Left kidney (tissue), 8 donors: ENCODE measurements around the gene ART3. TPM values are rescaled to one million over a fixed set of nuclear protein-coding genes. Genes with fewer than 3 reads are reported as not detected.
"Not testable (repeated sequence)": the region's sequence is repeated elsewhere in the genome, so short reads cannot be mapped to it uniquely, and the experiment has no call there.

Experiments
- DNase-seq: peaks from one replicate; pipeline ENCODE4 v3.0.0-alpha.2; 2013
- long read RNA-seq, 8 donors: transcript quantifications; one replicate each; lab custom pipeline, GENCODE V29; 2026
- polyA plus RNA-seq: library from polyadenylated mRNA; unstranded; fragments of 120-200 nt; gene quantifications from one replicate; pipeline ENCODE4 v1.2.1, GENCODE V29; 2013; ENCODE audit not compliant: insufficient read length

Gene ART3, protein sequence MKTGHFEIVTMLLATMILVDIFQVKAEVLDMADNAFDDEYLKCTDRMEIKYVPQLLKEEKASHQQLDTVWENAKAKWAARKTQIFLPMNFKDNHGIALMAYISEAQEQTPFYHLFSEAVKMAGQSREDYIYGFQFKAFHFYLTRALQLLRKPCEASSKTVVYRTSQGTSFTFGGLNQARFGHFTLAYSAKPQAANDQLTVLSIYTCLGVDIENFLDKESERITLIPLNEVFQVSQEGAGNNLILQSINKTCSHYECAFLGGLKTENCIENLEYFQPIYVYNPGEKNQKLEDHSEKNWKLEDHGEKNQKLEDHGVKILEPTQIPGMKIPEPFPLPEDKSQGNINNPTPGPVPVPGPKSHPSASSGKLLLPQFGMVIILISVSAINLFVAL
- 0.42 TPM for polyA plus RNA-seq
- long read RNA-seq, donor 1 = 0 reads
- long read RNA-seq, donor 2 = 0 reads
- long read RNA-seq, donor 3, partial matches to known transcripts = 35 of 35 reads
- long read RNA-seq, donor 3, other reads (novel, unspliced or antisense) = 0 of 35 reads
- long read RNA-seq, donor 4 = 0 reads
- long read RNA-seq, donor 5, partial matches to known transcripts = 73 of 73 reads
- long read RNA-seq, donor 5, other reads (novel, unspliced or antisense) = 0 of 73 reads
- long read RNA-seq, donor 6 = 0 reads
- long read RNA-seq, donor 7 = 0 reads
- long read RNA-seq, donor 8, partial matches to known transcripts = 0 of 6 reads
- long read RNA-seq, donor 8, other reads (novel, unspliced or antisense) = 6 of 6 reads

DNA sequence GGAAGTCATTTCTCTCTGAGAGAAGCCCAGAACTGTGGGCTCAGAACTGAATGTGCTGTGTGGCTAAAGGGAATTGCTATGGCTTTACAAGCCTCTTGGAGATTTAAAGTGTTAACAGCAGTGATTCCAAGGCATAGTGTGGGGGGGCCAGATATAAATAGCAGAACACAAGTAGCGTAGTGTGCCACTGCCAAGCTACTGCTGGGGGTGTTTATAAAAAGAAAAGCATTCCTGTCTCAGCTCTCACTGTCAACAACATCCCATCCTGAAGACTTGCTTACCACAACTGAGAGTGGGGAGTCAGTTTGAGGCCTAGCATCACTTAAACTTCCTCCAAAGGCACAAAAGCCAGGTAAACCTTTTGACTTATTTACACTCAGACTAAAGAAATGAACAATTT is at the start of gene ART3:
Gene ART3, plus strand, starts transcription at position 242 of the 400 bp plus-strand sequence. CDS start 1,181 bp downstream, outside the sequence.
- no peak for DNase-seq

DNA sequence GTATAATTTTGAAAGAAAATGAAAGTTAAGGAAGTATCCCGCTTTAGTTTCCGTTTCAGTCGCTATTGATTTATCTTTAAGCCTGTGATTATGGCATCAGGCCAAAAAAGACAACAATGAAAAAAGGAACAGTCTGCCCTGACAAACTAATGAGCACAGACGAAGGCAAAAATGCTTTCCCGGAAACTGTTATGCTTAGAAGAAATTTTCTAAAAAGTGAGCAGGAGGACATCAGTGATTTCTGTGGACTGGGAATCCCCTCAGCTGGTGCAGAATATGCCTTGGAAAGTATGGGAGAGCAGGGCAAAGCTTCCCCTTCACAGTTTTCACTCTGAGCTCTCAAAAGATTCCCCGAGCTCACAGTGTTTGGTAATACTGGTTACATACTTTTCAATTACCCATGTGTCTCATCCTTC is 46.2 kb upstream of the ART3 start:
- peak; percentile 36 for DNase-seq

DNA sequence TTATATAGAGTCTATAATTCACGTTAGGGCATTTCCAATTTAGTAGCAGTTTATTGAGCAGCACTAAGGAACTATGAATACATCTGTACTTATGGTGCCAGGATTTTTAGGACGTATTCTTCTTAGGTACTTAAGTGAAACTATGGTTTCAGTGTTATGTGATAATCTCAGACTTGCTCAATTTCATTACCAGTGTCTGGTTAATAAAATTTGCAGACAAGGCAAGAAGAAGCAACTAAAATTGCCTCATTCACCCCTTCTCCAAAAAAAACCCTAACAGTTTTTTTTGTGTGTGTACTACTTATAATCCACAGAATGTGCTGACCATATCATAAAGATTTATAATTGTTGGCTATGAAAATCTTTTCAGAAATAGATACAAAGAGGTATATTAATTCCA is 45.2 kb upstream of the ART3 start:
- no peak for DNase-seq

DNA sequence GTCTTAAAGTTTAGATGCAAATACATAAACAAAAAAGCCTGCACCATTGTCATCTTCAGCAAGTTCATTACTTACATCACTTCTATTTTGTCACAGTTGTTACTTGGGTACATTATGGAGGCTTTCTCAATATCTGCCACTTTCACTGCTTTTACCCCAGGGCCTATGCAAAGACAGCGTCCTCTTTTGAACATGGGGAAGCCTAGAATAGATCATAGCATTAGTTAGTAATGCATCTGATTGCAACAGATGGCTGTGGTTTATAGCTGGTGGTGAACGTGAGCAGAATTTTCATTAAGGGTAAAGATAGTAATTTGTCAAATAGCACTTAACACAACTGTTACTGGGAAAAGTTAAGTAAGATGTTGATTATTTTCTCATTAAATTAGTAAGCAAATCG is 39.4 kb upstream of the ART3 start:
- DNase-seq = no peak

DNA sequence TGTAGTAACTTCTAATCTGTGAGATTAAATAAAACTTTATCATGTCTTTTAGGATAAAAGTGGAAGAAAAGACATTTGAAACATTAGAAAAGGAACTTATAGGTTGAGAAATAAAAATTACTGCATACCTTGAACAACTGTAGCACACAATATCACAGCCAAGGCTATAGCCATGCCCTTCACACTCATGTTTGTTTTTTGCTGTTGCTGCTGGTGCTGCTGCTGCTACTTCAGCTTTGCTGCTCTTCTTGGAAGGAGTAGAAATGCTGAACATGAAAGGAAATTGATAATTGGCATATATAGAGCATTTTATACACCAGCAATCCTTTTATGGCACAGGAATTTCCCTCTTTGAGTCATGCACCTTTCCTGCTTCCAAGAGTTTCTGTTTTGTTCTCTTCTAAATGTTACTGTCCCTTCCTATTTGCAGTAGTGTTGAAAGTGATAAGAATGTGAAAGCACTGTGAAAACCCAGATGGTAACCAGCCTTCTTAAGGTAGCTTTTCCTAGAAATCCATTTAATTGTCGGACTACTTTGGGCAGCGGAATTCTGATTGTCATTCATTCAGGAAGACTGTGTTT is 38.6 kb upstream of the ART3 start, which contains the start of gene CXCL11:
Gene CXCL11, minus strand, starts transcription at position 272 of the 582 bp plus-strand sequence. Its CDS starts 83 bp downstream, at position 189.
- DNase-seq = no peak

DNA sequence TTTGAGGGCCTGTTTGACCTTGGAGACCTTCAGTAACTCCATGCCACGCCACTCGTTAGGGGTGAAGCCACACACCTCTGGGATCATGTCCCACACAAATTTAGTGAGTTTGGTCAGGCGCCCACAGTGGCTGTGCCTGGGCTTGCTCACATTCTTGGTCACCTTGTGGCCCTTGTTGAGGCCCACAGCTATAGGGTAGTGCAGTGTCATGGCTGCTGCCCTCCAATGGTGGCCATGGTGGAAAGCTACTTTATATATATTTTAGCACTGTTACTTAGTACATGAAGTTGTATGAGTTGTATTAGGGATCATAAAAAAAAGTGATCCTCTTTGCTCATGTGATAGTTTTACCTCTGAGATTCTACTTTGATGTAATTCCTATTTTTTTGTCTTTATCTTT is 37.7 kb upstream of the ART3 start:
- DNase-seq = no peak

DNA sequence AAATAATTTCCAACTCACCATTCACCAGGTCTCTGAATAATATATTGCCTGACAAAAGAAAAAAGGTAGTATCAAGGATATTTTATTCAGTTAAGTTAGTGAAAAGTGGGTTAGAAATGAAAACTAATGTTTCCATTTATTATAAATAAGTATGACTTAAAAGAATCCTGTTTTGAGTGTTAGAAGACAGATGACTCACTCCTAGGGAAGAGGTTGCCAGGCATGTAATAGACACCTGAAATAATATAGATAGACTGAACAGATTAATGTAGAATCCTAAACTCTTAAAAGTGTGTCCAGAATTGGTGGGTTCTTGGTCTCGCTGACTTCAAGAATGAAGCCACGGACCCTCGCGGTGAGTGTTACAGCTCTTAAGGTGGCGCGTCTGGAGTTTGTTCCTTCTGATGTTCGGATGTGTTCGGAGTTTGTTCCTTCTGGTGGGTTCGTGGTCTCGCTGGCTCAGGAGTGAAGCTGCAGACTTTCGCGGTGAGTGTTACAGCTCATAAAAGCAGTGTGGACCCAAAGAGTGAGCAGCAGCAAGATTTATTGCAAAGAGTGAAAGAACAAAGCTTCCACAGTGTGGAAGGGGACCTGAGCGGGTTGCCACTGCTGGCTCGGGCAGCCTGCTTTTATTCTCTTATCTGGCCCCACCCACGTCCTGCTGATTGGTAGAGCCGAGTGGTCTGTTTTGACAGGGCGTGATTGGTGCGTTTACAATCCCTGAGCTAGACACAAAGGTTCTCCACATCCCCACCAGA is 32.1 kb upstream of the ART3 start:
- DNase-seq = not testable (repeated sequence)

DNA sequence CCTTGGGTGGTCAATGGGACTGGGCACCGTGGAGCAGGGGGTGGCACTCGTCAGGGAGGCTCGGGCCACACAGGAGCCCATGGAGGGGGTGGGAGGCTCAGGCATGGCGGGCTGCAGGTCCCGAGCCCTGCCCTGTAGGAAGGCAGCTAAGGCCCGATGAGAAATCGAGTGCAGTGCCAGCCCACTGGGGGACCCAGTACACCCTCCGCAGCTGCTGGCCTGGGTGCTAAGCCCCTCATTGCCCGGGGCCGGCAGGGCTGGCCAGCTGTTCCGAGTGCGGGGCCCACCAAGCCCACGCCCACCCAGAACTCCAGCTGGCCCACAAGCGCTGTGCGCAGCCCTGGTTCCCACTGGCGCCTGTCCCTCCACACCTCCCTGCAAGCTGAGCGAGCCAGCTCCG is 31.2 kb upstream of the ART3 start:
- DNase-seq = not testable (repeated sequence)

DNA sequence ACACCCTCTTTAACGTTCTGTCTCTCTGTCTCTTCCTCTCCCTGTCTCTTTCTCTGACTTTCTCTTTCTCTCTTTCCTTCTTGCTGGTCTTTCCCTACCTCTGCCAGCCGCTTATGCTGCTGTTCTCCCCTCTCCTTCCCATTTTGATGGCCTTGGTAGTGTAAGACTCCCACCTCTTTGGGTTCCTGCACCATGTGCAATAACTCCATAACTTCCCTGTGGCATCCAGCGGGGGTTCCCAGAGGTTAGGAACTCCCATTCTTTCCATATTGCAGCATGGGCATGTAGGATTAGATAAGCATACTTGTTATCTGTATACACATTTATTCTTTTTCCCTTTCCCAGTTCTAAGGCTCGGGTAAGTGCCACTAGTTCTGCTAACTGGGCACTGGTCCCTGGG is 29.8 kb upstream of the ART3 start:
- DNase-seq = not testable (repeated sequence)

DNA sequence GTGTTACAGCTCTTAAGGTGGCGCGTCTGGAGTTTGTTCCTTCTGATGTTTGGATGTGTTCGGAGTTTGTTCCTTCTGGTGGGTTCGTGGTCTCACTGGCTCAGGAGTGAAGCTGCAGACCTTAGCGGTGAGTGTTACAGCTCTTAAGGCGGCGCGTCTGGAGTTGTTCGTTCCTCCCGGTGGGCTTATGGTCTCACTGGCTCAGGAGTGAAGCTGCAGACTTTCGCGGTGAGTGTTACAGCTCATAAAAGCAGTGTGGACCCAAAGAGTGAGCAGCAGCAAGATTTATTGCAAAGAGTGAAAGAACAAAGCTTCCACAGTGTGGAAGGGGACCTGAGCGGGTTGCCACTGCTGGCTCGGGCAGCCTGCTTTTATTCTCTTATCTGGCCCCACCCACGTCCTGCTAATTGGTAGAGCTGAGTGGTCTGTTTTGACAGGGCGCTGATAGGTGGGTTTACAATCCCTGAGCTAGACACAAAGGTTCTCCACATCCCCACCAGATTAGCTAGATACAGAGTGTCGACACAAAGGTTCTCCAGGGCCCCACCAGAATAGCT is 24.6 kb upstream of the ART3 start:
- DNase-seq = not testable (repeated sequence)

DNA sequence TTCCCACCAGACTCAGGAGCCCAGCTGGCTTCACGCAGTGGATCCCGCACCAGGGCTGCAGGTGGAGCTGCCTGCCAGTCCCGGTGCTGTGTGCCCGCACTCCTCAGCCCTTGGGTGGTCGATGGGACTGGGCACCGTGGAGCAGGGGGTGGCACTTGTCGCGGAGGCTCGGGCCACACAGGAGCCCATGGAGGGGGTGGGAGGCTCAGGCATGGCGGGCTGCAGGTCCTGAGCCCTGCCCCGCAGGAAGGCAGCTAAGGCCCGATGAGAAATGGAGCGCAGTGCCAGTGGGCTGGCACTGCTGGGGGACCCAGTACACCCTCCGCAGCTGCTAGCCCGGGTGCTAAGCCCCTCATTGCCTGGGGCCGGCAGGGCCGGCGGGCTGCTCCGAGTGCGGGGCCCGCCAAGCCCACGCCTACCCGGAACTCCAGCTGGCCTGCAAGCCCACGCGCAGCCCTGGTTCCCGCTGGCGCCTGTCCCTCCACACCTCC is 23.9 kb upstream of the ART3 start:
- DNase-seq = not testable (repeated sequence)

DNA sequence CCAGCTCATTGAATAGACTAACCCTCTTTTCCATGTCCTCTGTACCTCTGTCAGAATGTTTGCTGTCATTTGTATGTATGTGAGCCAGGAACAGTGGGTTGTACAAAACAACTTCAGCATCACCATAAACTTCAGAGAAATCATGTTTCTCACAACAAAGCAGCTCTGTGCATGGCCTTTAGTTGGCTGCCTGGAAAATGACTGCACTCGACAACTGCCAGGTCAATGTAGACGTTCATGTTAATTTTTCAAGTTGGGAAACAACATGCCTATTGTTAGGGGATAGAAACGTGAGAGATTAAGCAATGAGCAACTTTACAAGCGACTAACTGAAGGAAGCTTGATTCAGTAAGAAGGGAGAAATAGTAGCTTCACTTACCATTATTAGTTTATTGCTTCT is 20.8 kb upstream of the ART3 start:
- DNase-seq = no peak

DNA sequence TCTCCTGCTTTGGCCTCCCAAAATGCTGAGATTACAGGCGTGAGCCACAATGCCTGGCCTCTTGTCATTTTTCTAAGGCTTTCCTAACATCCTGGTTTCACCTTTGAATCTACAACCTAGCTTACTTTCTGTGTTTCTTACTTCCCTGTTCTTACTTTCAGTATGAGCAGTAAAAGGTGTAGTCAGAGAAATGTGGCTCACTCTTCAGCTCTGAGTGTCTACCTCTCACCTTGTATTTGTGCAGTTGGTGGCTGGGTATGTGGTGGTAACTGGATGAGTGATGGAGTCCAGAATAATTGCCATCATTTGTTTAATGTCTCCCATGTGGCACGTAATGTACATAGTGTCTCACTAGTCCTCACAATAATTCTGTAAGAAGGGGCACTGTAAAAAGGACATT is 19.5 kb upstream of the ART3 start:
- DNase-seq = no peak

DNA sequence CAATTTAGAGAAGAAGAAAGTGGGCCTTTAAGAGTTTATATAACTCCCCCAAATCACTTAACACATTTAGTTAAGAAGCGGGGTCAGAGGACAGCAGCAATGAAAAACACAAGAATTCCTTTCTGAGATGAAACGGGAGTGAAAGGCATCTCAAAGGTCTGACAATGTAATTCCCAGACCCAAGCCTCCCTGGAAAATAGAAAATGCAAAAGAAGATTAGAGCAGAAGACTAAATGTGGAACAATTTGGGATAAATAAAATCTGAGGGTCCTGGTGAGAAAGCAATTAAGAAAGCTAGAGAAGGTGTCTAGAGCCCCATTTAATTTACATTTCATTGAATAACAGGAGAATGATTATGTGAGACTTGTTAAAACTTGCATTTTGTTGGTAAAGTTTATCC is 19.1 kb upstream of the ART3 start:
- no peak for DNase-seq

DNA sequence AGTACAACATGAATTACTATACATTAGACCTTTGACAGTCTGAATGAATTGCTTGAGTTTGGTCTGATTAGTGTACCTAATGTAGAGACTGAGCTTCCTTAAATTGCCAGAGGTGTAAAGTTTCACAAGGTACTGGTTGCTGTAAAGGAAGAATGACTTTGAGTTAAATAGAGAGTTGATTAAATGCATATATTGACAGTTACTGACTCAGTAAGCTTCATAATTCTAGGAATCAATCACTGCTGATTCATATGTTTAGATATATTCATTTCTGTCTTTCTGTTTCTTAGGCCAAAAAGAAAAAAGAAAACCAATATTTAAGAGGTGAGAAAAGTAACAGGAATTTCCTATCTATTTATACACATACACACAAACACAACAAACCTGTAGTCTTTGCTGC is 16.2 kb upstream of the ART3 start:
- no peak for DNase-seq

DNA sequence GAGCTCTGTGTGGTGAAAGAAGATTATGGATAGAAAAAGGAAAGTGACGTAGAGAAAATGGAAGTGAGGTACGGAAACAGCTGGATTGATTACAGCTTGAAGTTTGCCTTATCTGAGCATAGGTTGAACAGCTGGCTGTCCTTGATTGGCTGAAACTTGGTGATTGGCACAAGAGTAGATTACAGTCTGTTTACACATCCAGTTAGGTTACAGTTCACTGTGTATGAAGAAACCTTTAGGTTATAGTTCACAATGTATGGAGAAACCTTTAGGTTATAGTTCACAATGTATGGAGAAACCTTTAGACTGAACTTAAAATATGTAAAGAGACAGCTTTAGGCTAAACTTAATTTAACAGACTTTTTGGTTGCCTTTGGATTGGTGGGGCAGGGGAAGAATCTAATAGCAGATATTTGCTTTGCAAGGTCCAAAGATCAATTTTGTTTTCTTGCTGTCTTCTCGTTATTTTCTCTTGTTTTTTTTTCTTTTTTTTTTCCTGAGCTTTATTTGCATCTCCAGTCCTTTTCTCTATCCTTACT is 15.6 kb upstream of the ART3 start:
- DNase-seq = no peak

DNA sequence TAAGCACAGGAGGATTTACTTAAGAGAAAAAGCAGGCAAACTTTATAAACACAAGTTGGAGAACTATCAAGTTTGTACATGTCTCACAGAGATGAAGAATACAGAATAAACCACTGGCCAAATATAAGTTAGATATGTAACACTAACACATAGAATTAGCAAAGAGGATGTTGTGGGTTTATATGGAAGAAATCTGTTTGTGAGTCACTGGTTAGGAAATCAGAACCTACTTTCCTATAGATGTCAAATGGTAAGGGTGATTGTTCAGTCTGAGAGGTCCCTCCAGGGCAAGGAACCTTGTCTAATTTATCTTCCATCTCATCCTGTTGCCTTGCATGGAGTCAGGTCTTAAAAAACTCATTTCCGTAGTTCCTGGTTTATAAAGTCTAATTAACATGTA is 14.8 kb upstream of the ART3 start:
- DNase-seq = no peak

DNA sequence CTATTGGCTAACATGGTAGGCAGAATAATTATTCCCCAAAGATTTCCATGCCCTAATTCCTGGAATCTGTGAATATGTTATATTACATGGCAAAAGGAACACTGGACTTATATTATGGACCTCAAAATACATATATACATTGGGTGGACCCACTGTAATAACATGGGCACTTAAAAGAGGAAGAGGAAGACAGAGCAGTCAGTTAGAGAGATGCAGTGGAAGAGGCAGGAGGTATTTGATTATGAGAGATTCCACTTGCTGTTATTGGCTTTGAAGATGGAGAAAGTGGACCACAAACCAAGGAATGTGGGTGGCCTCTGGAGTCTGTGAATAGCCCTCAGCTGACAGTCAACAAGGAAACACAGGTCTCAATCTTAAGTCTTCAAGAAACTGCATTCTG is 14.0 kb upstream of the ART3 start:
- DNase-seq = no peak

DNA sequence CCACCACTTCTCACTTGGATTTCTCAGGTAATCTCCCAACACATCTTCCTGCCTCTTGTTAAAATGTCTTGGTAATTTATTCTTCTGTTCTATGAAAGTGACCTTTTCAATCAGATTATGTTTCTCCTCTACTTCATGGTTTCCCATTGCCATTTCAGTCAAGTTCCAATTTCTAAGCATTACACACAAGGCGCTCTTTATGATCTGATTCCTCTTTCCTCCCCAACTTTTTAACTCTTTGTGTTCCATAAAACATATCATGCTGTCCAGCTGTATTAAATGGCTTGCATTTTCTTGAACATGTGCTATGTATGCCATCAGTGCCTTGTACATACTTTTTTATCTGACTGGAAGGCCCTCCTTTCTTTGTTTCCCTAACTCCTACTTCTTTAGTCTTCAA is 13.1 kb upstream of the ART3 start:
- DNase-seq = no peak

DNA sequence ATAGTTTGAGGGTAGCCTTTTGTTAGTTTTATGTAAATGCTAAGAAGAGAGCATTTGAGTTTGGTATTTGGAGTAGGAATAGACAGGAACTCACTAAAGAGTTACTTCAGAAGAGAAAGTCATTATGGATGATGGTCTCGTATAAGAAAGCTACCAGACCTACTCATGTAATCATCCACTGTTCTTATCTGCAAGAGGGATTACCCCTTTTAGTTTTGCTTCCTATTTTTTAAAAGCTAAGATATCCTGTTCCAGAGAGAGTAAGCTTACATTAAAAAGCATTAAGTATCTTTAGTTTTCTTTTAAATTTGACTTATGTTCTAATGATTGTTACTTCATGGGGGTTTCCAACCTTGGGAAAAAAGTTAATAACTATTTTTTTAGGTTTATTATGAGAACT is 12.5 kb upstream of the ART3 start:
- no peak for DNase-seq

DNA sequence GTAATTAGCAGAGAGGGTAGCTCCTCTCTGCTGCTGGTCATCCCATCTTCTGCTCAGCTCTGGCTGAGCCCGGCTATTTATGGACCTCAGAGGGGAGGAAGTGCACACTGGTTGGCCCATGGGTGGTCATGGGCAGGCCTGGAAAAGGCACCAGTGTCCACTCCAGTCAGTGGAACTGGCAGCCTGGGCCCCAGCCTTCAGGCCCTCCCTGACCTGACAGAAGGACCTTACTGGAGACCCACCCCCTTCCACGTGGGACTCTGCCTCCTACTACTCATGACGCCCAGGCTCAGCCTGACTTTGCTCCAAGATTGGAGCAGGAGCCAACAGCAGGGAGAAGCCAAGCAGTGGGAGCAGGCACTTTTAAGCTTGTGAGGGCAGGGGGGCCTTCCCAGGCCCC is 8.0 kb upstream of the ART3 start:
- DNase-seq = no peak
